SK-N-SH (cell line): ENCODE data around the gene PLK3.

Experiments used
- EP300 ChIP-seq, 2 experiments: IDR thresholded peaks; 2 replicates each; pipeline versions ENCODE4 v1.4.0 to v1.6.1; 2012; ENCODE audit warnings: borderline replicate concordance in 1 of 2, low read depth in 1 of 2, low read length in 1 of 2
- EZH2phosphoT487 ChIP-seq: fragments of 200-600 bp; sonication (generic); IDR thresholded peaks from 2 replicates; pipeline ENCODE4 v1.6.1; 2017; ENCODE audit warnings: low read depth, mixed run types, mild to moderate bottlenecking, antibody characterized with exemption, moderate library complexity, borderline replicate concordance
- MAX ChIP-seq: IDR thresholded peaks from 2 replicates; pipeline ENCODE4 v1.4.0; 2012; ENCODE audit warnings: low read depth
- MXI1 ChIP-seq: IDR thresholded peaks from 2 replicates; pipeline ENCODE4 v1.6.1; 2012; ENCODE audit warnings: mild to moderate bottlenecking, low read depth, low read length, improper control_type of control experiment
- RAD21 ChIP-seq: IDR thresholded peaks from 2 replicates; pipeline ENCODE4 v1.6.1; 2012; ENCODE audit warnings: mild to moderate bottlenecking, low read length
- SMC3 ChIP-seq: IDR thresholded peaks from 2 replicates; pipeline ENCODE4 v1.6.1; 2012; ENCODE audit warnings: low read depth, low read length, improper control_type of control experiment
- TAF1 ChIP-seq: IDR thresholded peaks from 2 replicates; pipeline ENCODE4 v1.6.1; 2012; ENCODE audit warnings: low read depth, mild to moderate bottlenecking, low read length, moderate library complexity, borderline replicate concordance
- TF ChIP-seq, protein P1 (sequence below): fragments of 200-600 bp; sonication (generic); IDR thresholded peaks from 2 replicates; pipeline ENCODE4 v1.6.1; 2017; ENCODE audit warnings: antibody characterized with exemption, mild to moderate bottlenecking, moderate library complexity

- TF ChIP-seq EP300 (IDR thresholded peaks at IDR 0.05; ENCODE audit: borderline replicate concordance in 1 of 2, low read depth in 1 of 2, low read length in 1 of 2) (no peak), SMC3 (no peak), TAF1 (no peak), MAX (no peak), MXI1 (no peak), RAD21 (no peak), EZH2phosphoT487 (no peak)
- TF ChIP-seq, protein P1, sequence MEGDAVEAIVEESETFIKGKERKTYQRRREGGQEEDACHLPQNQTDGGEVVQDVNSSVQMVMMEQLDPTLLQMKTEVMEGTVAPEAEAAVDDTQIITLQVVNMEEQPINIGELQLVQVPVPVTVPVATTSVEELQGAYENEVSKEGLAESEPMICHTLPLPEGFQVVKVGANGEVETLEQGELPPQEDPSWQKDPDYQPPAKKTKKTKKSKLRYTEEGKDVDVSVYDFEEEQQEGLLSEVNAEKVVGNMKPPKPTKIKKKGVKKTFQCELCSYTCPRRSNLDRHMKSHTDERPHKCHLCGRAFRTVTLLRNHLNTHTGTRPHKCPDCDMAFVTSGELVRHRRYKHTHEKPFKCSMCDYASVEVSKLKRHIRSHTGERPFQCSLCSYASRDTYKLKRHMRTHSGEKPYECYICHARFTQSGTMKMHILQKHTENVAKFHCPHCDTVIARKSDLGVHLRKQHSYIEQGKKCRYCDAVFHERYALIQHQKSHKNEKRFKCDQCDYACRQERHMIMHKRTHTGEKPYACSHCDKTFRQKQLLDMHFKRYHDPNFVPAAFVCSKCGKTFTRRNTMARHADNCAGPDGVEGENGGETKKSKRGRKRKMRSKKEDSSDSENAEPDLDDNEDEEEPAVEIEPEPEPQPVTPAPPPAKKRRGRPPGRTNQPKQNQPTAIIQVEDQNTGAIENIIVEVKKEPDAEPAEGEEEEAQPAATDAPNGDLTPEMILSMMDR: no peak
Measured at GRCh38 chr1:44848456-44849181, 48.4 kb downstream of the PLK3 start.
